NCI-H128 (cell line): ENCODE measurements around the gene FOXO4.
A peak's percentile ranks its signal among the peaks of the same experiment; 100 is the strongest.

ENCODE experiments used
- DNase-seq: peaks from one replicate; lab custom pipeline; 2025; ENCODE audit not compliant: unreplicated experiment; lab: John Stamatoyannopoulos, UW

The FOXO4 gene

GRCh38 chrX:71098951-71099506 is 3.4 kb downstream of the FOXO4 start:
- DNase-seq: no peak

- no peak for DNase-seq
These were observed 4.1 kb downstream of the FOXO4 start for GRCh38 chrX:71099736-71100135.

- no peak for DNase-seq
These were observed 5.2 kb downstream of the FOXO4 start for GRCh38 chrX:71100581-71101505.

- no peak for DNase-seq
These were observed 6.6 kb downstream of the FOXO4 start for GRCh38 chrX:71102292-71102691.

- no peak for DNase-seq
These were observed 7.7 kb downstream of the FOXO4 start for GRCh38 chrX:71103110-71103983.

- DNase-seq: no peak
These were observed 10.0 kb downstream of the FOXO4 start for GRCh38 chrX:71105628-71106027.

GRCh38 chrX:71106427-71106826 is 10.8 kb downstream of the FOXO4 start, which contains the start of gene CXorf65:
TSS of gene CXorf65 (minus strand) at chrX:71106740. CDS start at chrX:71106556, 184 bp downstream.
- no peak for DNase-seq

- no peak for DNase-seq
These were observed 11.6 kb downstream of the FOXO4 start for GRCh38 chrX:71107245-71107644.

GRCh38 chrX:71107762-71108360 is 12.2 kb downstream of the FOXO4 start:
- DNase-seq: no peak

- DNase-seq: no peak
These were observed 13.4 kb downstream of the FOXO4 start for GRCh38 chrX:71109051-71109450.

GRCh38 chrX:71111141-71111843 is 15.6 kb downstream of the FOXO4 start, which contains the start of gene IL2RG:
TSS of gene IL2RG (minus strand) at chrX:71111577. CDS start at chrX:71111539, 38 bp downstream.
- no peak for DNase-seq

GRCh38 chrX:71111921-71112431 is 16.3 kb downstream of the FOXO4 start:
- DNase-seq: no peak

GRCh38 chrX:71117358-71117757 is 21.7 kb downstream of the FOXO4 start:
- no peak for DNase-seq

GRCh38 chrX:71118032-71118984 is 22.7 kb downstream of the FOXO4 start, which contains the start of gene MED12:
TSS of gene MED12 (plus strand) at chrX:71118596. CDS start at chrX:71118755, 159 bp downstream.
- peak; percentile 62 for DNase-seq

GRCh38 chrX:71118985-71119535 is 23.4 kb downstream of the FOXO4 start:
- no peak for DNase-seq

- DNase-seq: no peak
These were observed 32.6 kb downstream of the FOXO4 start for GRCh38 chrX:71128166-71128833.

GRCh38 chrX:71128915-71129765 is 33.5 kb downstream of the FOXO4 start:
- DNase-seq: peak; percentile 20
